Astrocyte of the spinal cord (primary cell): ENCODE measurements around the gene MLN.

Experiments used
- DNase-seq: peaks from one replicate; pipeline ENCODE4 v3.0.0; 2011; ENCODE audit warnings: low read depth, low spot score
- H3K4me3 ChIP-seq: 2 replicates; pipeline ENCODE4 v1.5.1; 2011; ENCODE audit warnings: low read depth, mild to moderate bottlenecking, low read length, moderate library complexity
- in situ Hi-C: cut with HindIII; loops from 2 replicates; pipeline ENCODE4 v1.10.0; 2017; ENCODE audit warnings: low sequenced_read_pairs
- TF ChIP-seq, protein P1 (sequence below): IDR thresholded peaks from 2 replicates; pipeline ENCODE4 v1.5.1; 2012; ENCODE audit warnings: low read depth, mild to moderate bottlenecking, low read length, inconsistent platforms

MLN gene

DNA sequence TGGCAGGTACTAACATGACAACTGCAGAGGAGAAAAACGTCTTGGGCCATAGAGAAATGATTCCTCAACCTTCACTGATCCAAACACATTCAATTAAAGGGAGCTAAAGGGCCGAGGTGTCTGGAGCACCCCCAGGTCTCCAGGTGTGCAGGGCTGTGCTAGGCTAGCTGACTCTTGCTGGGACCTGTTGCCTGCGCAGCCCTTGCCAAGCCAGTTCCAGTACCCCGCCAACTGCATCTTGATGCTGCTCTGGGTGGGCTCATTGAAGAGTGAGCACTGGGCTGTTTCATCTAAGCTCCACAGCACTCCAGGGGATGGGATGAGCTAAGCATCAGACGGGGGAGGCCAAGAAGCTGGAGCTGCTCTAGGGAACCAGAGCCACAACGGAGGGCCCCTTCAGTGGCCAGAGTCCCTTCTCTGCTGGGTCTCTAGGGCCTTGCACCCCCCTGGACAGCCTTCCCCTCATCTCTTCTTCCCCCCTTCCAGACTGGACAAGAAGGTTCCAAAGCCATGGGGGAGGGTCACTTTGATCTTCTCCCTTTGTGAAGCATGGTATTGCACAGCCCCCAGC, 30.8 kb downstream of the MLN start:
- TF ChIP-seq, protein P1, sequence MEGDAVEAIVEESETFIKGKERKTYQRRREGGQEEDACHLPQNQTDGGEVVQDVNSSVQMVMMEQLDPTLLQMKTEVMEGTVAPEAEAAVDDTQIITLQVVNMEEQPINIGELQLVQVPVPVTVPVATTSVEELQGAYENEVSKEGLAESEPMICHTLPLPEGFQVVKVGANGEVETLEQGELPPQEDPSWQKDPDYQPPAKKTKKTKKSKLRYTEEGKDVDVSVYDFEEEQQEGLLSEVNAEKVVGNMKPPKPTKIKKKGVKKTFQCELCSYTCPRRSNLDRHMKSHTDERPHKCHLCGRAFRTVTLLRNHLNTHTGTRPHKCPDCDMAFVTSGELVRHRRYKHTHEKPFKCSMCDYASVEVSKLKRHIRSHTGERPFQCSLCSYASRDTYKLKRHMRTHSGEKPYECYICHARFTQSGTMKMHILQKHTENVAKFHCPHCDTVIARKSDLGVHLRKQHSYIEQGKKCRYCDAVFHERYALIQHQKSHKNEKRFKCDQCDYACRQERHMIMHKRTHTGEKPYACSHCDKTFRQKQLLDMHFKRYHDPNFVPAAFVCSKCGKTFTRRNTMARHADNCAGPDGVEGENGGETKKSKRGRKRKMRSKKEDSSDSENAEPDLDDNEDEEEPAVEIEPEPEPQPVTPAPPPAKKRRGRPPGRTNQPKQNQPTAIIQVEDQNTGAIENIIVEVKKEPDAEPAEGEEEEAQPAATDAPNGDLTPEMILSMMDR, result no peak
- no peak overlapping the region for H3K4me3 ChIP-seq
- DNase-seq, result no peak
- in situ Hi-C loops, result no loop called here

- TF ChIP-seq, protein P1, result no peak
- DNase-seq, result no peak
- no peak overlapping the region for H3K4me3 ChIP-seq
Observed at GRCh38 chr6:33772082-33772830, 31.5 kb downstream of the MLN start.

DNA sequence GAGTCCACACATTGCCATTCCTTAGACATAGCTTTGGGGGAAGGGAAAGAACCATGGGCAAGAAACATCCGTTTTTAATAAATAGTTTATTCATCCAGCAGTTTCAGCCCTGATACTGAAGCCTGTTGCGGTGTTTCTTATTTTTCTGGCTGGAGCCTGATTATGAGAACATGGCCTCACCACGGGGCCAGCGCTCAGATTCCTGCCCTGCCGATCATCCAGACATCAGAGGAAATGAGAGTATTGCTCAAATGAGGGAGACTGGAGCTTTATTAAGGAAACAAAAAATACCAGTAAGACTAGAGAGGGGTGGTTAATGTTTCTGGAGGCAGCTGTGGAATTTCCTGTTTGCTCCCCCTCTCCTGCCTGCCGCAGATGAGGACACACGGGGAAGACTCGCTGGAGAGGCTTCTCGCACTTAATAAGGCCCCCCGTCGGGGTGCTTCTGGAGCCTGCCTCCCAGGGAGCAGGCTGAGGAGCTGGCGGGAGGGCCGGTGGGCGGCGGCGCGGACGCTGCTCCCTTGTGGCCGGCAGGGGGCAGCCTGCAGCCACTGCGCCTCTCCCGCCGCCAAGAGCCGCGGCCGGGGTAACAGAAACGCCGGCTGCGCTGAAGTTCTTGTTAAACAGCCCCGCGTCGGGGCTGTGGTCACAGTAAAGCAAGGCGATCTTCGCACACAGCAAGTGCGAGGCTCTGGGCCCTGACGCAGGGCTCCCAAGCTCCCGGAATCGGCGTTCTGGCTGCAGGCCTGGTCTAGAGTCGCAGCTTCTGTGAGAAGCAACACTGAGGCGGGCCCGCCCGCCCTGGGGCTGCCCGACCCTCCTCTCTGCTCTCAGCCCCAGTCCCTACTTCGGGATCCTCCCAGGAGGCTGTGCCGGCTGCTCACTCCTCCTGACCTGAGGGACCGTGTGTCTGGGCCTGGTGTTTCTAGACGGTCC, 32.4 kb downstream of the MLN start:
- TF ChIP-seq, protein P1, result peak; percentile 79
- peak; percentile 98 for DNase-seq
- no peak overlapping the region for H3K4me3 ChIP-seq
- in situ Hi-C loops, result no loop called here

More at GRCh38 chr6:33772082-33772830, 31.5 kb downstream of the MLN start:
- in situ Hi-C loops, result no loop called here

- in situ Hi-C loops, result no loop called here
- TF ChIP-seq, protein P1, result no peak
- no peak overlapping the region for H3K4me3 ChIP-seq
- no peak for DNase-seq
Observed at GRCh38 chr6:33770833-33771145, 33.0 kb downstream of the MLN start.

DNA sequence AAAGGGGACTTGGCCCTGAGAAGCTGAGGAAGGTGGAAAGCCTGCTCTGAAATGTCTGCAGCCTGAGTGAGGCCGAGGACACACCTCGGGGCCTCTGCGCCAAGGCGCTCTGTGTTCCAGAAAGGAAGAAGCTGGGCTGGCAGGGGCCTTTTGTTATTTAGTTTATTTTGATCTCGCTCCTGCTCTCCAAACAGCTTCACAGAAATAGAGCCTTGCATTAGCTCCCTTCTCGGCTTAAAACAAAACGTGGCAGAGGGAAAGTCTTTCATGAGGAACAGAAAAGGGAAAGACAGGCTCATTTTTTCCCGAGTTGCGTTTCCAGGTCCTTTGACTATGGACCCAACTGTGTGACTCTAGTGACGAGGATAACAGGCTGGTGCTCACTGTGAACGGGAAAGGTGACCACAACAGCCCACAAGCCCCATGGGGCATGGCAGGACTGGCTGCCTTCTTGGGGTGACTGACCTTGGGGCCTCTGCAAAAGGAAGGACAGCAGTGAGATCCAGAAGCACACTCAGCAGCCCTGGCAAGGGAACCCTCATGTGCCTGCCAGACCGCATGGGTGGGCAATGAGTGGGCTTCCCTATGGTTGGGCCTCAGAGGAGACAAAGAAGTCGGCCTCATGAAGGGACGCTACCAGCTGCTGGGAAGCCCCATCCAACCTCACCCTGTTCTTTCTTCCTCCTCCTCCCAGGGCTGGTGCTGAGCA, 33.5 kb downstream of the MLN start:
- TF ChIP-seq, protein P1, result no peak
- no peak overlapping the region for H3K4me3 ChIP-seq

GRCh38 chr6:33769248-33769821, 34.5 kb downstream of the MLN start:
- TF ChIP-seq, protein P1, result no peak
- no peak overlapping the region for H3K4me3 ChIP-seq
- DNase-seq, result no peak
- in situ Hi-C loops, result no loop called here

More for the DNA sequence above, 33.5 kb downstream of the MLN start:
- in situ Hi-C loops, result no loop called here
- no peak for DNase-seq
